GM19452 (cell line): ENCODE data around the gene ADAMTS17.

Experiments
- ATAC-seq: cut with Tn5 transposase; IDR thresholded peaks from one replicate; pipeline ENCODE4 v1.9.1; 2021; ENCODE audit not compliant: unreplicated experiment

The ADAMTS17 gene

GRCh38 chr15:100140527-100141308 is 201.1 kb downstream of the ADAMTS17 start:
- ATAC-seq = no peak

GRCh38 chr15:100134586-100134985 is 207.2 kb downstream of the ADAMTS17 start:
- no peak for ATAC-seq

GRCh38 chr15:100134089-100134583 is 207.6 kb downstream of the ADAMTS17 start:
- ATAC-seq = no peak

- ATAC-seq = no peak
These were observed 208.8 kb downstream of the ADAMTS17 start for GRCh38 chr15:100133001-100133400.

GRCh38 chr15:100132309-100132708 is 209.5 kb downstream of the ADAMTS17 start:
- no peak for ATAC-seq

- no peak for ATAC-seq
These were observed 210.2 kb downstream of the ADAMTS17 start for GRCh38 chr15:100131321-100132224.

- no peak for ATAC-seq
These were observed 212.1 kb downstream of the ADAMTS17 start for GRCh38 chr15:100129677-100130076.

- no peak for ATAC-seq
These were observed 216.2 kb downstream of the ADAMTS17 start for GRCh38 chr15:100125401-100126191.

- no peak for ATAC-seq
These were observed 216.8 kb downstream of the ADAMTS17 start for GRCh38 chr15:100124936-100125335.

GRCh38 chr15:100124361-100124760 is 217.4 kb downstream of the ADAMTS17 start:
- ATAC-seq = no peak

GRCh38 chr15:100123611-100124010 is 218.2 kb downstream of the ADAMTS17 start:
- ATAC-seq = no peak

- ATAC-seq = no peak
These were observed 220.5 kb downstream of the ADAMTS17 start for GRCh38 chr15:100121285-100121684.

- no peak for ATAC-seq
These were observed 221.7 kb downstream of the ADAMTS17 start for GRCh38 chr15:100120111-100120510.

GRCh38 chr15:100118546-100118945 is 223.2 kb downstream of the ADAMTS17 start:
- no peak for ATAC-seq

GRCh38 chr15:100116416-100117190 is 225.2 kb downstream of the ADAMTS17 start:
- no peak for ATAC-seq

- no peak for ATAC-seq
These were observed 226.1 kb downstream of the ADAMTS17 start for GRCh38 chr15:100115711-100116090.

GRCh38 chr15:100115066-100115710 is 226.6 kb downstream of the ADAMTS17 start:
- ATAC-seq = no peak

GRCh38 chr15:100114571-100114970 is 227.2 kb downstream of the ADAMTS17 start:
- no peak for ATAC-seq

GRCh38 chr15:100114100-100114499 is 227.7 kb downstream of the ADAMTS17 start:
- no peak for ATAC-seq
